Measurements from ENCODE around the gene RAB24. TPM values are rescaled to one million over a fixed set of nuclear protein-coding genes. Genes with fewer than 3 reads are reported as not detected.
A peak's percentile ranks its signal among the peaks of the same experiment; 100 is the strongest.
"Not testable (repeated sequence)": the region's sequence is repeated elsewhere in the genome, so short reads cannot be mapped to it uniquely, and the experiment has no call there.

RAB24 gene
- 10 to 100 TPM; 43.0 to 46.6 TPM for total RNA-seq

DNA sequence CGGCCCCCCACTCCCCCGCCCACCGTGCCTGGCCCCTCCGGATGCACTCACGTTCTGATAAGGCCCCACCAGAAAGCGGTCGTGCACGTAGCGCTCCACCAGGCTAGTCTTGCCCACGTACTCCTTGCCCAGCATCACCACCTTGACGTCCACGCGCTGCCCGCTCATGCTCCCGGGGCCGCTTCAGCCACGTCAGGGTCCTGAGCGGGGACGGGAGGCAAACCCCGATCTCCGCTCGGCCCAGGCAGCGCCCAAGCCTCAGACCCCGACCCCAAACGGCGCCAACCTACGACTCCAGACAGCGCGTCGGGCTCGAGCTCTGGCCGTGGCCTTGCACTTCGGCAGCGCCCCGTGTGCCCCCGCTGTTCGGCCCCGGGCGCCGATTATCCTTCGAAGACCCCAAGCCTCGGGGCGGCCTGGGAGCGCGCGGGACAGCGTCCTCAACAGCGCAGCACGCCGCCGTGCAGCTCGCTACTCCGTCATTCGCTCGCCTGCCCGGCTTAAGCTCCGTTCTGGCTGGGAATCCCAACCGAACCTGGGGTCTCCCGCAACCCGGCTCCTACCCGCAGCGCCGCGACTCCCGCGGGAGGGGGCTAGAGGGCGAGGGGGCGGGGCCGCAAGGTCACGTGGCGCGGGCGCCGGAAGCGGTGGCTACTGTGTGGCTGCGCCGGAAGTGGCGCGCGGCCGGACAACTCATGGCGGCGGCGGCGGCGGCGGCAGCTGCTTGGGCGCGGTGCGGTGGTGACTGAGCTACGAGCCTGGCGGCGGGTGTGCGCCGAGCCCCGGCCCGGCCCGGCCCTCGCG, at the start of gene RAB24, which contains the start of gene PRELID1:
Gene RAB24, minus strand, starts transcription at position 599 of the 804 bp plus-strand sequence. Its CDS starts 431 bp downstream, at position 168.
Gene PRELID1, plus strand, starts transcription at position 679 of the 804 bp plus-strand sequence. CDS start 187 bp downstream, outside the sequence.
- H3K27me3 Mint-ChIP-seq, result no peaks in the 10 kb centered on the region
- DNase-seq, result peak; percentile 92
- peak within 1 kb of the TSS; percentile 92 for H3K27ac Mint-ChIP-seq
- peaks cover 71% of the 10 kb centered on the region for H3K36me3 Mint-ChIP-seq (ENCODE audit: low read depth)
- H3K9me3 Mint-ChIP-seq, result no peaks in the 10 kb centered on the region
- H3K4me1 Mint-ChIP-seq, result peaks cover 74% of the 10 kb centered on the region
- peak within 1 kb of the TSS; percentile 89 for H3K4me3 Mint-ChIP-seq
- CTCF ChIA-PET, result interaction anchor here (1.0 to 2.8 kb wide), 8 partner anchors 9 to 198 kb away, joined by 3 to 11 read pairs (median 4); no protein-coding TSS in a partner anchor
- POLR2A ChIA-PET, result interaction anchor here (0.6 to 6.1 kb wide), 13 partner anchors 8 to 213 kb away, joined by 3 to 68 read pairs (median 3); partner anchors contain the start of genes LMAN2, MXD3 and NSD1

DNA sequence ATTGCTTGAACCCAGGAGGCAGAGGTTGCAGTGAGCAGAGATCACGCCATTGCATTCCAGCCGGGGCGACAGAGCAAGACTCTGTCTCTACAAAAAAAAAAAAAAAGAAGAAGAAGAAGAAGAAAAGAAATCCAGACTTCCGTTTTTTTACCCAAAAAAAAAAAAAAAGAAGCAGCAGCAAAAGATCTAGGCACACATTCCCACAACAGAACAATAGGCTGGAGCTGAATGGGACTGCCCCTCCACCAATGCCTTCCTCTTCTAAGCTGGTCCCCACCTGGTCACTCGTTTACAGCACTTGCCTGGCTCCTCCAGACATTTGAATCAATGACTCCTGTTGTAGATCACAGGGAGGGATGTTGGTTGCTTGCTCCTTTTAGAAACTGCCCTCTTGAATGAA, 49.6 kb upstream of the RAB24 start:
- CTCF ChIA-PET, result interaction anchor here (0.6 to 4.1 kb wide), 5 partner anchors 19 to 149 kb away, joined by 3 to 28 read pairs (median 5); no protein-coding TSS in a partner anchor
- no peak for DNase-seq
- Mint-ChIP-seq H3K4me1 (peaks cover 69% of the 10 kb centered on the region), H3K27me3 (no peaks in the 10 kb centered on the region), H3K9me3 (peaks cover 18% of the 10 kb centered on the region), H3K27ac (no peak overlapping the region), H3K36me3 (ENCODE audit: low read depth) (peaks cover 31% of the 10 kb centered on the region), H3K4me3 (peak overlapping the region; percentile 25)
- POLR2A ChIA-PET, result interaction anchor here (0.6 to 3.1 kb wide), 3 partner anchors 23 to 102 kb away, joined by 5 to 10 read pairs (median 8); no protein-coding TSS in a partner anchor

DNA sequence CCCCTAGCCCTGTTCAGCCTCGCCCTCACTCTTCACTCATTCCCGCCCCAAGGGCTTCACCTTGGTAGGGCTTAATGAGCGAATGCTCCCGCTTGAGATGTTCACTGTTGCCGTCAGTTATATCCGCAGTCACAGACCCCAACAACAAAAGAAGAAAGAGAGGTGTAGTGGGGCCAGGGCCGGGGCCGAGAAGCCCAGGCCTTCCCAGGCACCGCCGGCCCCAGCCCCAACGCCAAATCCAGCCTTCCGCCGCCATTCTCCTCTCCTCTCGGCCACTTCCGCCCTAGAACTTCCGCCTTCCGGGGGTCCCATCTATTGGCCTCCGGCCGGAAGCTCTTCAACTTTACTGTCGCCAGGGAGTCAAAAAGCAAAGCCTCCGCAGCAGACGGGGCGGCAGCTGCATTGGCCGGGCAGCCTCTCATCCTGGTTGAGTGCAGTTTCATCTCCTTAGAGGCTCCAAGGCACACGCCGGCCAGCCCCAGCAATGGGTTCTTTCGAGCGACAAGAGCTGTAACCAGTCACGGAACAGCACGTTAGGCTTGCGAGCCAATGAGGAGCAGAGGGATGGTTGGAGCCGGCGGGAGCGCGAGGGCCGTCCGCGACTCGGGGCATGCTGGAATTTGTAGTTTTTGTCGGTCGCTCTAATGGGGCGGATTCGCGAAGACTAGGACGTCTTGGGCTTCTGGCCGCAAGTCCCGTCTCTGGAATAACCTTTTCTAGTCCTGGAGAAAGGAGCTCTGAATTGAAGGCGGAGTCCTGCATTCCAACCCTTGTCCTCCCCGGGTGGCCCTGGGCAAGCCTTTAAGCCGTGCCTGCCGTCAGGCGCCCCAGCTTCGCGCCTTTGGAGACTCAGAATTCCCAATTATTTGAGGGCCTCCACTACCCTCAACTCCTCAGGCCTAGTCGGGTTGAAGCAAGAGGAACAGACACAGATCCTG, 48.1 kb upstream of the RAB24 start, which contains the start of gene LMAN2:
Gene LMAN2, minus strand, starts transcription at position 277 of the 938 bp plus-strand sequence. Its CDS starts 21 bp downstream, at position 256.
- POLR2A ChIA-PET, result interaction anchor here (0.6 to 3.8 kb wide), 33 partner anchors 10 to 366 kb away, joined by 3 to 48 read pairs (median 5); partner anchors contain the start of genes B4GALT7, DDX41, DOK3 and F12
- CTCF ChIA-PET, result interaction anchor here (1.0 to 4.3 kb wide), 16 partner anchors 9 to 238 kb away, joined by 3 to 28 read pairs (median 5); no protein-coding TSS in a partner anchor
- Mint-ChIP-seq H3K9me3 (peaks cover 18% of the 10 kb centered on the region), H3K27ac (peak within 1 kb of the TSS; percentile 99), H3K4me1 (peaks cover 70% of the 10 kb centered on the region), H3K4me3 (peak within 1 kb of the TSS; percentile 90), H3K27me3 (no peaks in the 10 kb centered on the region), H3K36me3 (ENCODE audit: low read depth) (peaks cover 40% of the 10 kb centered on the region)
- DNase-seq, result peak; percentile 94

DNA sequence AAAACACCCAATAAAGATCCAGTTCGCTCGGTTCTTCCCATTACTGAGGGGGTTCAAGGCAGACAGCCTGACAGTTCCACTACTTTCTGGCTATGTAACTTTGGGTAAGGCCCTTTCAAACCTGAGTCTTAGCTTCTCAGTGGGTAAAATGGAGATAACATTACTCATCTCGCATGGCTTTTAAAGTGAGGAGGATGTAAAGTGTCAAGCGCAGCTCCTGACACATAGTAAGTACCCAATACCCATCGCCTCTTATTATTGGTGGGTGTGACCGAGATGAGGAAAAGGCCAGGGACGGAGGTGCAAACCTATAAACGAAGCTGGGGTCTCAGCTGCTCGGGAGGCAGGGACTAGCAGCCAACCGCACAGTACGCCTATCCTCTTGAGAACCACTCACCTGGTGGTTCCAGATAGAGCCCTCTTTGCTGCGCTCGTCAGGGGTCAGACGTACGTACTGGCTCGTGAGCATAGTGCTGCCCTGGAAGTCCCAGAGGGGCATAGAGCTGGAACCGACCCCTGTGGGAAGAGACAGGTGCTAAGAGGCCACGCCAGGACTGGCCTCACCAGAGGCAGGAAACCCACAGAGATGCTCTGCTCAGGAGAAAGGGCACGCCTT, 47.4 kb upstream of the RAB24 start:
- Mint-ChIP-seq H3K9me3 (peaks cover 18% of the 10 kb centered on the region), H3K4me1 (peaks cover 68% of the 10 kb centered on the region), H3K4me3 (peak overlapping the region; percentile 90), H3K27me3 (no peaks in the 10 kb centered on the region), H3K36me3 (ENCODE audit: low read depth) (peaks cover 44% of the 10 kb centered on the region), H3K27ac (peak overlapping the region; percentile 99)
- no peak for DNase-seq
- ChIA-PET CTCF (interaction anchor here (0.8 to 4.3 kb wide), 14 partner anchors 9 to 237 kb away, joined by 3 to 28 read pairs (median 6); no protein-coding TSS in a partner anchor), POLR2A (interaction anchor here (0.6 to 3.8 kb wide), 28 partner anchors 9 to 233 kb away, joined by 3 to 48 read pairs (median 6); partner anchors contain the start of genes DOK3, GRK6, MXD3 and NSD1)

DNA sequence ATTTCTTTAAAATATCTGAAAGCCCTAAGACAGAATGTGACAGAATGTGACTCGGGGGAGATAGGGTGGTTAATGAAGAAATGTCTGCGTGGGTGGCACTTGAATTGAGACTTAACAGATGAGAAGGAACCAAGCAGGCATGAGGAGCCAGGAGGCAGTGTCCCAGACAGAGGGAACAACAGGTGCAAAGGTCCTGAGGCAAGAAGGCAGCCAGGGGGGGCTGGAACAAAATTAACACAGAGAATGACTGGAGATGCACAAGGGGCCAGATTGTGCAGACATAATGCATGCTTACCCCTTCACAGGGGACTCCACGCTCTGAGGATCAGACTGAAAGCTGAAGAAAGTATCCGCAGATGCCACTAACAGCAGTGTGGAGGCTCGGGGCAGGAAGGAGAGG, 46.2 kb upstream of the RAB24 start:
- peak overlapping the region; percentile 90 for H3K4me3 Mint-ChIP-seq
- peaks cover 7% of the 10 kb centered on the region for H3K9me3 Mint-ChIP-seq
- DNase-seq, result no peak
- peaks cover 60% of the 10 kb centered on the region for H3K4me1 Mint-ChIP-seq
- no peaks in the 10 kb centered on the region for H3K27me3 Mint-ChIP-seq
- POLR2A ChIA-PET, result interaction anchor here (2.7 to 3.8 kb wide), 8 partner anchors 11 to 82 kb away, joined by 10 to 48 read pairs (median 22); partner anchors contain the start of genes MXD3, PRELID1 and RAB24
- CTCF ChIA-PET, result interaction anchor here (1.1 to 4.3 kb wide), 5 partner anchors 22 to 150 kb away, joined by 3 to 28 read pairs (median 9); no protein-coding TSS in a partner anchor
- H3K36me3 Mint-ChIP-seq (ENCODE audit: low read depth), result peaks cover 38% of the 10 kb centered on the region
- H3K27ac Mint-ChIP-seq, result peak overlapping the region; percentile 99

DNA sequence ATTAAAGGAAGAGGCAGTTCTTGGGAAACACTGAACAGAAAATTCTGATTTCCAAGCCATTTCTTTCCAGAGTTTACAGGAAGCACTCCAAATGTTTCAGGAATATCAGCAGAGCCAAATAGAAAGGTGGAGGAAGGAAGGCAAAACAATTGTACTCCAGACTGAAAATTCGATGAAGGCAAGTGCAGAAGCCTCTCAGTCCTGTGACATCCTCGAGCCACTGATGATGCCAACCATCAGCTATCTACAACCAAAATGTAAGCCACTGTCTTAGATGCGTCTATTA, 45.8 kb upstream of the RAB24 start:
- H3K4me3 Mint-ChIP-seq, result peak overlapping the region; percentile 90
- peaks cover 35% of the 10 kb centered on the region for H3K36me3 Mint-ChIP-seq (ENCODE audit: low read depth)
- ChIA-PET POLR2A (interaction anchor here (1.0 to 3.8 kb wide), 4 partner anchors 12 to 46 kb away, joined by 3 to 37 read pairs (median 22); partner anchors contain the start of genes PRELID1 and RAB24), CTCF (interaction anchor here (1.0 to 4.3 kb wide), 7 partner anchors 31 to 151 kb away, joined by 3 to 17 read pairs (median 3); no protein-coding TSS in a partner anchor)
- no peaks in the 10 kb centered on the region for H3K27me3 Mint-ChIP-seq
- H3K27ac Mint-ChIP-seq, result no peak overlapping the region
- DNase-seq, result no peak
- peaks cover 2% of the 10 kb centered on the region for H3K9me3 Mint-ChIP-seq
- H3K4me1 Mint-ChIP-seq, result peaks cover 57% of the 10 kb centered on the region

DNA sequence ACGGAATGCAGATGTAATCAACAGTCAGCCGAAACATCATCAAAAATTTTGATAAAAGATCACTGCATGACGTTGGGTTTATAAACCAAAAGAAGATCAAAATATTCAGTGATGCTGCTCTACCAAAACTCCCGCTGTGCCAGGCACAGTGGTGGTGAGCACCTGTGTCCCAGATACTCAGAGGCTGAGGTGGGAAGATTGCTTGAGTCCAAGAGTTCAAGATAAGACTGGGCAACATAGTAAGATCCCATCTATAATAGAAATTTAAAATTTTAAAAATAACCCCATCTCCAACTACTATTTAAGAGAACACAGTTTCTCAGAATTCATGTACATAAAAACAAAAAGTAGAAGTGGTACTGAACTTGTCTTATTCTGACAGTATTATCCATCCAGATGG, 44.2 kb upstream of the RAB24 start:
- POLR2A ChIA-PET, result interaction anchor here (1.1 kb wide), 1 partner anchor 42 kb away, joined by 3 read pairs; no protein-coding TSS in a partner anchor
- Mint-ChIP-seq H3K27me3 (no peaks in the 10 kb centered on the region), H3K27ac (no peak overlapping the region), H3K4me1 (peaks cover 55% of the 10 kb centered on the region), H3K36me3 (ENCODE audit: low read depth) (peaks cover 41% of the 10 kb centered on the region), H3K4me3 (no peak overlapping the region), H3K9me3 (no peaks in the 10 kb centered on the region)
- CTCF ChIA-PET, result interaction anchor here (1.2 to 4.3 kb wide), 3 partner anchors 12 to 38 kb away, joined by 3 to 16 read pairs (median 4); no protein-coding TSS in a partner anchor
- DNase-seq, result no peak

DNA sequence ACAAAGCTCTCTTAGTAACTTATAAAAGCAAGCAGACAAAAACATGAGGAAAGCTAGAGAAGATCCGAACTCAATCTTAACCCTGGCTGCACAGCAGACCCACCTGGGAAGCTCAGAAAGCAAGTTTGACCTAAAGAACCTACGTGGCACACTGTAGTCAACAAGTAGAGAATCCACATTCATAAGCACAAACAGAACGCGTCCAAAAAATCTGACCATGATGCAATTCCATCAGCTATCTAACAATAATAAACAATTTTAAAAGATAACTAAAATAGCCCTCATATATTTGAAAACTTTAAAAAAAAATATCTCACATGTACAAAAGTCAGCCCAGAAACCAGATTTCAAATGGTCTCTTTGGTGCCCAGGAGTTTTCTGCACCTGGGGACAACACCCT, 43.3 kb upstream of the RAB24 start:
- no peaks in the 10 kb centered on the region for H3K27me3 Mint-ChIP-seq
- peaks cover 47% of the 10 kb centered on the region for H3K36me3 Mint-ChIP-seq (ENCODE audit: low read depth)
- peaks cover 49% of the 10 kb centered on the region for H3K4me1 Mint-ChIP-seq
- no peak overlapping the region for H3K4me3 Mint-ChIP-seq
- DNase-seq, result no peak
- H3K27ac Mint-ChIP-seq, result no peak overlapping the region
- CTCF ChIA-PET, result interaction anchor here (0.8 to 4.3 kb wide), 5 partner anchors 11 to 37 kb away, joined by 3 to 16 read pairs (median 4); no protein-coding TSS in a partner anchor
- POLR2A ChIA-PET, result interaction anchor here (0.7 to 1.1 kb wide), 2 partner anchors 11 to 43 kb away, joined by 3 to 4 read pairs; partner anchors contain the start of gene RGS14
- no peaks in the 10 kb centered on the region for H3K9me3 Mint-ChIP-seq

DNA sequence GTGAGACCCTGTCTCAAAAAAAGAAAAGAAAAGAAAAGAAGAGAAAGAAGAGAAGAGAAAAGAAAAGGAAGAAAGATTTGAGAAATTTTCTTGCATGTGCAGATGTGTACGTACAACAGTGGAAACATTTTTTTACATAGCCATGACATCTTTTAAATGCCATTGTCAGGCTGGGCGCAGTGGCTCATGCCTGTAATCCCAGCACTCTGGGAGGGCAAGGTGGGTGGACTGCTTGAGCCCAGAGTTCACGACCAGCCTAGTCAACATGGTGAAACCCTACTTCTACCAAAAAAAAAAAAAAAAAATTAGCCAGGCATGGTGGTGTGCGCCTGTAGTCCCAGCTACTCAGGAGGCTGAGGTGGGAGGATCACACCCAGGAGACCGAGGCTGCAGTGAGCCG, 41.4 kb upstream of the RAB24 start:
- CTCF ChIA-PET, result interaction anchor here (0.6 kb wide), 1 partner anchor 42 kb away, joined by 4 read pairs; no protein-coding TSS in a partner anchor
- H3K27ac Mint-ChIP-seq, result no peak overlapping the region
- no peak overlapping the region for H3K4me3 Mint-ChIP-seq
- POLR2A ChIA-PET, result interaction anchor here (0.6 kb wide), 2 partner anchors 17 to 29 kb away, joined by 3 read pairs; no protein-coding TSS in a partner anchor
- no peak for DNase-seq
- H3K27me3 Mint-ChIP-seq, result no peaks in the 10 kb centered on the region
- H3K36me3 Mint-ChIP-seq (ENCODE audit: low read depth), result peaks cover 59% of the 10 kb centered on the region
- peaks cover 4% of the 10 kb centered on the region for H3K9me3 Mint-ChIP-seq
- peaks cover 48% of the 10 kb centered on the region for H3K4me1 Mint-ChIP-seq

DNA sequence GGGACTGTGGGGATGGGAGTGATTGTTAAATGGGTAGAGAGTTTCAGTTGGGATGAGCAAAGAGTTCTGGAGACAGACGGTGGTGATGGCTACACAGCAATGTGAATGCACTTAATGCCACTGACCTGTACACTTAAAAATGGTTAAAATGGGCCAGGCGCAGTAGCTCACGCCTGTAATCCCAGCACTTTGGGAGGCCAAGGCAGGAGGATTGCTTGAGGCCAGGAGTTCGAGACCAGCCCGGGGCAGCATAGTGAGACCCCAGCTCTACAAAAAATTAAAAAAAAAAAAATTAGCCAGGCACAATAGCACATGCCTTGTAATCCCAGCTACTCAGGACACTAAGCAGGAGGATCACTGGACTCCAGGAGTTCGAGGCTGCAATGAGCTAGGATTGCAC, 40.3 kb upstream of the RAB24 start:
- Mint-ChIP-seq H3K9me3 (peaks cover 8% of the 10 kb centered on the region), H3K27ac (no peak overlapping the region), H3K4me1 (peaks cover 47% of the 10 kb centered on the region), H3K4me3 (no peak overlapping the region), H3K27me3 (no peaks in the 10 kb centered on the region), H3K36me3 (ENCODE audit: low read depth) (peaks cover 59% of the 10 kb centered on the region)
- CTCF ChIA-PET, result interaction anchor here (0.8 to 1.0 kb wide), 2 partner anchors 28 to 113 kb away, joined by 3 read pairs; no protein-coding TSS in a partner anchor
- no peak for DNase-seq
- POLR2A ChIA-PET, result no interaction called here

DNA sequence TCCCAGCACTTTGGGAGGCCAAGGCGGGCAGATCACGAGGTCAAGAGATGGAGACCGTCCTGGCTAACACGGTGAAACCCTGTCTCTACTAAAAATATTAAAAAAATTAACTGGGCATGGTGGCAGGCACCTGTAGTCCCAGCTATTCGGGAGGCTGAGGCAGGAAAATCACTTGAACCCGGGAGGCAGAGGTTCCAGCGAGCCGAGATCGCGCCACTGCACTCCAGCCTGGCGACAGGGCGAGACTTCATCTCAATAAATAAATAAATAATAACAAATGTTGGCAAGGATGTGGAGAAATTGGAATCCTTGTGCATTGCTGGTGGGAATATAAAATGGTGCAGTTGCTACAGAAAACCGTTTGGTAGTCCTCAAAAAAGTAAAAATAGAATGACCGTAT, 39.5 kb upstream of the RAB24 start:
- H3K36me3 Mint-ChIP-seq (ENCODE audit: low read depth), result peaks cover 63% of the 10 kb centered on the region
- POLR2A ChIA-PET, H3K9me3 Mint-ChIP-seq, H3K27me3 Mint-ChIP-seq, H3K27ac Mint-ChIP-seq, H3K4me3 Mint-ChIP-seq, DNase-seq: not testable (repeated sequence)
- CTCF ChIA-PET, result interaction anchor here (1.1 to 1.4 kb wide), 2 partner anchors 25 to 33 kb away, joined by 4 read pairs; no protein-coding TSS in a partner anchor
- peaks cover 47% of the 10 kb centered on the region for H3K4me1 Mint-ChIP-seq
